Thymus (tissue), 11 donors: Measurements from ENCODE around the gene ETFB. TPM values are rescaled to one million over a fixed set of nuclear protein-coding genes. Genes with fewer than 3 reads are reported as not detected.
A peak's percentile ranks its signal among the peaks of the same experiment; 100 is the strongest.
"Not testable (repeated sequence)": the region's sequence is repeated elsewhere in the genome, so short reads cannot be mapped to it uniquely, and the experiment has no call there.

ENCODE experiments used
- DNase-seq, 9 donors: peaks; one replicate each; pipeline ENCODE4 v3.0.0-alpha.2; 2013; ENCODE audit warnings: low spot score in 9 of 9, low read depth in 6 of 9, missing footprints in 1 of 9
- H3K27ac ChIP-seq, 2 donors: one replicate each; pipeline ENCODE4 v1.5.1; 2013; ENCODE audit warnings: control low read depth in 1 of 2, low read depth in 1 of 2, low read length in 1 of 2, mild to moderate bottlenecking in 1 of 2, moderate library complexity in 1 of 2
- H3K27me3 ChIP-seq, 2 donors: one replicate each; pipeline ENCODE4 v1.5.1; 2013; ENCODE audit warnings: low read length in 1 of 2; ENCODE audit not compliant: control insufficient read depth in 2 of 2, insufficient read depth in 1 of 2
- H3K36me3 ChIP-seq, 2 donors: one replicate each; pipeline ENCODE4 v1.5.1; 2013; ENCODE audit warnings: low read length in 1 of 2, mild to moderate bottlenecking in 1 of 2, moderate library complexity in 1 of 2; ENCODE audit not compliant: control insufficient read depth in 2 of 2, insufficient read depth in 2 of 2
- H3K4me1 ChIP-seq, 2 donors: one replicate each; pipeline ENCODE4 v1.5.1; 2013; ENCODE audit warnings: low read length in 2 of 2; ENCODE audit not compliant: control insufficient read depth in 2 of 2, insufficient read depth in 2 of 2
- H3K4me3 ChIP-seq, 2 donors: one replicate each; pipeline ENCODE4 v1.5.1; 2013; ENCODE audit warnings: low read length in 2 of 2, control low read depth in 1 of 2, mild to moderate bottlenecking in 1 of 2
- H3K9me3 ChIP-seq, 2 donors: one replicate each; pipeline ENCODE4 v1.5.1; 2013; ENCODE audit warnings: low read length in 1 of 2, mild to moderate bottlenecking in 1 of 2; ENCODE audit not compliant: control insufficient read depth in 2 of 2, insufficient read depth in 1 of 2
- WGBS: extraction: QIAGEN DNeasy Blood & Tissue Kit; methylation state at CpG from one replicate; pipeline ENCODE4 v1.1.7; 2013; 5-methylcytosine and 5-hydroxymethylcytosine counted together
- polyA plus RNA-seq: library from polyadenylated mRNA; stranded (reverse); fragments of 200-250 nt; gene quantifications from one replicate; pipeline ENCODE4 v1.2.3, GENCODE V29; 2013
- total RNA-seq: library from RNA; stranded (reverse); fragments of 120-200 nt; gene quantifications from one replicate; pipeline ENCODE4 v1.2.4, GENCODE V29; 2013
- donor health status: healthy.

Gene ETFB
- total and polyA plus RNA-seq, 2 donors: 89.2 to 121 TPM

DNA sequence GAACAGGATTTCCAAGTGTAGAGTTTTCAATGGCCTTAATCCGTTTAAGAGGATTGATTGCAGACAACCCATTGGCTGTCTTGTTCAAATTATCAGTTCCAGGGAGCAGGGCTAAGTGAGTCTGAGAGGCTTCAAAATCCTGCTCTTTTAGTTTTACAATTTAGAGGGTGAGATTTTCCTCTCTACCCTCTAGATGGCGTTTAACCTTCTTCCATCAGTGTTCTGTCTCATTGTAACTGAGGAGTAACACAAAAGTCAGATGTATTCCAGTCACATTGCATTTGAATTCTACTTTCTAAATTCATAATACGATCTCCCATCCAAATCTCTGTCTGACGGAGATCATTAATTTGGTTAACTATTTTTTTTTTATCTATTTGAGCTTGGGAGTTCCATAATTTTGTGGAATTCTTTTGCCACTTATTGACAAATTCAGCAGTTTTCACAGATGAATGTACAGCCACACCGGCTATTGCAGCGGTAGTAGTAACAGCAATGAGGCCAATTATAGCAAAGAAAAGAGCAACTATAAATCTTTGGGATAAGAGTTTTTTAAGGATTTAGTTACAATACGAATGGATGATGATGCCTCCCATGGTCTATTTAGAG, 32.0 kb upstream of the ETFB start:
- H3K27me3 ChIP-seq: no peaks in the 10 kb centered on the region
- peak in 1 of 9 donors; percentile 53 for DNase-seq
- peaks cover 3 to 32% of the 10 kb centered on the region in 2 donors for H3K4me1 ChIP-seq
- peaks cover 3 to 8% of the 10 kb centered on the region in 2 donors for H3K9me3 ChIP-seq
- H3K27ac ChIP-seq: no peak overlapping the region
- WGBS: 53% methylated on average over 7 of the region's 7 CpGs
- H3K36me3 ChIP-seq: no peaks in the 10 kb centered on the region
- no peak overlapping the region for H3K4me3 ChIP-seq

DNA sequence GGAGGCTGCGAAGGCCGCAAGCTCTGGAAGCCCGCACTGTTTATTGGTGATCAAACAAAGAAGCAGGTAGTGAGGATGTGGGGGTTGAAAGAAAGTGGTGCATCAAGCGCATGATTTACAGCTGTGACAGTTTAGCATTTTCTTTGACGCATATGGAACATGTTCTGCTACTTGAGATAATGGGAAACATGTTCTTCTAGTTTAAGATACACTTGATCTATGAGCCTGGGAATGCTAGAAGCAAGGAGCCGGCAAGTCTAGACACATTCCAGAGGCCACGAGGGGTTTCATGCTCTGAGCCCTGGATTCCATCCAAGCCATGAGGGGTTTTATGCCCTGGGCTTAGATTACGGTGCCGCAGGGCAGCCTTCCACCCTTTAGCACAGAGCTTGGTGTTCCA, 31.3 kb upstream of the ETFB start:
- not testable (repeated sequence) for H3K9me3 ChIP-seq, DNase-seq, H3K4me3 ChIP-seq, H3K36me3 ChIP-seq, H3K27me3 ChIP-seq, H3K27ac ChIP-seq
- peaks cover 3 to 32% of the 10 kb centered on the region in 2 donors for H3K4me1 ChIP-seq
- WGBS: 88% methylated on average over 9 of the region's 9 CpGs

DNA sequence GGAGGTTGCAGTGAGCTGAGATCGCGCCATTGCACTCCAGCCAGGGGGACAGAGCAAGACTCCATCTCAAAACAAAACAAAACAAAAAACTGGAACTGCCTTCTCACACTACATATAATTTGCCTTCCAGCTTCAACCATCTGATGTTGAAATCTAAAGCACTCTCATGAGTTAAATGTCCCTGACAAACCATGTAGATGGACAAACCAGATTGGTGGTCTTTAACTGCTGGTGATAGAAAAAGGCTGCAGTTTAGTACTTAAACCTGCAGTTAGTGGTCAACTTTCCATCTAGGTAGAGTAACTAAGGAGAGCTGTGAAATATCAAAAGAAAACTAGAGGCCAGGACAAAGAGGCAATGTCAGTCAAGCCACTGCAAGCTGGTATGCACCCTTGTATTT, 30.0 kb upstream of the ETFB start:
- H3K4me1 ChIP-seq: peaks cover 3 to 32% of the 10 kb centered on the region in 2 donors
- WGBS: 100% methylated on average over 2 of the region's 2 CpGs
- no peak overlapping the region for H3K4me3 ChIP-seq
- no peaks in the 10 kb centered on the region for H3K36me3 ChIP-seq
- DNase-seq: no peak
- no peaks in the 10 kb centered on the region for H3K27me3 ChIP-seq
- H3K9me3 ChIP-seq: no peaks in the 10 kb centered on the region
- H3K27ac ChIP-seq: no peak overlapping the region

DNA sequence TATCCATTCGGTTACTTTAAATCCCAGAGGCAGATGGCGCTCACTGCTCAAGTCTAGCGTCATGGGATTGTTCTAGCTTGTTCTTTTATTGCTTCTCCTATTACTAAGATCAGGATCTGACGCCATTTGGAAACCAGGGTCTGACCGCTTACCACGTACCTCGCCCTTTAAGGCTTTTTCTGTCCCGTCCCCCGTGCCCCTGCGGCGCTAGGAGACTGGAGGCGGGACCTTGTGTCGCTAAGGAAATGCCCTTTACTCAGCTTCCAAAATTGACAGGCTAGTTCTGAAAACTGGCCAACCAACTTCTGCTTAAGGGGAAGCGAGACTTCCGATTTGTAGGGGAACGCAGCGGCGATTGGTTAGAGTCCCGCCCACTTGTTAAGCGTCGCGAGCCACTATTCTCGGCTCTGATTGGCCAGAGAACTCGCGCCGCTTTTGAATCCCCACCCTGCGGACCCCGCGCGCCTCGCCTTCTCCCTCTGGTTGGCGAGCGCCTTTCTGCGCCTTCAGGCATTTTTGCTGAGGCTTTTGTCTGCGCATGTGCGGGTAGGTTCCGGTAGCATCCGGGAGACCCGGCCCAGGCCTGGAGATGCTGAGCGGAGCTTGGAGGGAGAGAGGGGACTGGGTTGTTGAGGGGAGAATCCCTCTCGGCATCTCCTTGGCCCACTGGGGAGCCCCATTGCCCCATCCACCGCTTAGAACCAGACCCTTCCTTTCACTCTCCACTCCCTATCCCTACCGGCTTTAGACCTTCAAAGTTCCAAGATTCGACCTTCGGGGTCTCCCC, 28.1 kb upstream of the ETFB start:
- H3K36me3 ChIP-seq: no peaks in the 10 kb centered on the region
- H3K4me1 ChIP-seq: peaks cover 7 to 36% of the 10 kb centered on the region in 2 donors
- 3% methylated on average over 45 of the region's 45 CpGs for WGBS

DNA sequence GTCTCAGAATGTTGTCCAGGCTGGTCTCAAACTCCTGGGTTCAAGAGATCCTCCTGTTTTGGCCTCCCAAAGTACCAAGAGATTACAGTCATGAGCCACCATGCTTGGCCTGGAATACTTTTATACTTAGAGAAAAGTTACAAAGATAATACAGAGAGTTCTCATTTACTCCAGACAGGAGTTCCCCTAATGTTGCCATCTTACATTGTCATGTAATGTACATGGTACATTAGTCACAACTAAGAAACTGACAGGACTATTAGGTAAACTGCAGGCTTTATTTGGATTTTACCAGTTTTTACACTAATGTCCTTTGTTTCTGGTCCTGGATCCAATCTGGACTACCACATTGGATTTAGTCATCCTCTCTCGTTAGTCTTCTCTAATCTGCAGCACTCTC, 26.5 kb upstream of the ETFB start:
- Histone ChIP-seq H3K4me3 (no peak overlapping the region), H3K4me1 (peaks cover 7 to 36% of the 10 kb centered on the region in 2 donors), H3K27me3 (no peaks in the 10 kb centered on the region), H3K9me3 (no peaks in the 10 kb centered on the region), H3K36me3 (no peaks in the 10 kb centered on the region), H3K27ac (no peak overlapping the region)
- WGBS: 98% methylated on average over 1 of the region's 1 CpG
- no peak for DNase-seq

More for the DNA sequence above, 28.1 kb upstream of the ETFB start:
- Histone ChIP-seq H3K27me3 (no peaks in the 10 kb centered on the region), H3K27ac (peak overlapping the region; percentile 78 to 86), H3K4me3 (peak overlapping the region; percentile 54 to 55), H3K9me3 (no peaks in the 10 kb centered on the region)
- peak; percentile 81 to 98 (median 94) for DNase-seq

DNA sequence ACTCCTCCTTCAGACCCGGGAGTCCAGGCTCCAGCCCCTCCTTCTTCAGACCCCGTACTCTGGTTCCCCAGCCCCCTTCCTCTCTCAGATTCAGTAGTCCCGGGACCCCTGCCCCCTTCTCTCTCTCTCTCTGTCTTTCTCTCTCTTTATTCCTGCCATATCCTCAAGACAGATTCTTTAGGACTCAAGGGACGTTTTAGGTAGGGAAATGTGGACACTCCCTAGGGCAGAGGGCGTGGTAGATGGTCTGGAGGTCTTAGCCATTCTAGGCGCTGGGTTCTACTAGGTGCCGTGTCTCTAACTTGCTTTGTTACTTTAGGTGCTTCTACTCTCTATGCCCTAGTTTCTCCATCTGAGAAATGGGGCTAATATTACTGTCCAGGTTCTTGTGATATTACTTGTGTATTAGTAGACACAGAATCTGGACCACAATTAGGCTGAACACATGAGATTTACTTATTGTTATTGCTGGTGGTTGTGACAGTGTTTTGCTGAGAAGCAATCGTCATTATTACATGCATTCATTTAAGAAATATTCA, 25.0 kb upstream of the ETFB start:
- H3K9me3 ChIP-seq: no peaks in the 10 kb centered on the region
- H3K27ac ChIP-seq: peak overlapping the region in 1 of 2 donors; percentile 32
- peaks cover 7 to 36% of the 10 kb centered on the region in 2 donors for H3K4me1 ChIP-seq
- H3K4me3 ChIP-seq: peak overlapping the region in 1 of 2 donors; percentile 29
- H3K36me3 ChIP-seq: no peaks in the 10 kb centered on the region
- WGBS: 72% methylated on average over 8 of the region's 8 CpGs
- DNase-seq: no peak
- H3K27me3 ChIP-seq: no peaks in the 10 kb centered on the region

DNA sequence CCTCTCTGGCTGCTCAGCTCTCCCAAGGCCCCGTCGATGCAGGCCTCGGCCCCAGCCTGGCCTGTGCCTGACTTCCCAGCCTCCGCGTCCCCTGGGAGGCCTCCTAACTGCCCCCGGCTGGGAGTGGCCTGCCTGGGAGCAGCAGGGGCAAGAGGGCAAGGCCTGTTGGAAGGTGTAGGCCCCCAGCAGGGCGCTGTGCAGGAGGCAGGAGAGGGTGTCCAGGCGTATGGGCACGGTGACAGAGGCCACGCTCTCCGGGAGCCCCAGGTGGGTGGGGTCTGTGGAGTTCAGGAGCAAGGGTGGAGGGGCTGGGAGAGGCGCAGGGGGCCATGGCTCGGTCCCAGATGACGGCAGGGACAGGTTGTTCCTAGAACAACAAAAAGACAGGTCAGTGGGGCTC, 23.0 kb upstream of the ETFB start:
- Histone ChIP-seq H3K9me3 (no peaks in the 10 kb centered on the region), H3K4me1 (peaks cover 7 to 24% of the 10 kb centered on the region in 2 donors), H3K4me3 (no peak overlapping the region), H3K27ac (no peak overlapping the region), H3K27me3 (no peaks in the 10 kb centered on the region), H3K36me3 (no peaks in the 10 kb centered on the region)
- DNase-seq: no peak
- 97% methylated on average over 14 of the region's 14 CpGs for WGBS

DNA sequence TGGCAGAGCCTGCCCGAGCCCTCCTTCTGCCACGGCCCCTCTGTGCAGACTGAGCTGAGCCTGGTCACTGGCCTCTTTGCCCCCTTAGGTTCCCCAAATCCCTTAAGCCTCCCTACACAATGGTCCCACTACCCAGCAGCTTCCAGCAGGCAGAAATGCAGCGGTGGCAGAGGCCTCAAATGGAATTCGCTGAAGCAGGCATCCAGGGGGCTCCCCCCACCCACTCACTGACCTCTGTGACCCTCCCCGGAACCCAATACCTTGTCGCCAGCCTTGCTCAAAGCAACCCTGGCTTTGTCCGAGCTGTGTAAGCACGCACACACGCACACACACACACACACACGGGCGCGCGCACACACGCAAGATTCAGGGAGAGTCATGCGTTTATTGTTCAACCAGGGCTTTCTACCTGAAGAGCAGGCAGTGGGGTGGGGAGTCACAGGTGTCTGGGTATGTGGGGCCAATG, 21.8 kb upstream of the ETFB start, which contains the start of gene LIM2:
Gene LIM2 (minus strand): TSS at position 51 of the 466 bp plus-strand sequence. CDS start 531 bp downstream, outside the sequence.
- Histone ChIP-seq H3K4me3 (no peak within 1 kb of the TSS), H3K27ac (no peak within 1 kb of the TSS), H3K36me3 (no peaks in the 10 kb centered on the region), H3K4me1 (peaks cover 4 to 18% of the 10 kb centered on the region in 2 donors), H3K9me3 (no peaks in the 10 kb centered on the region), H3K27me3 (no peaks in the 10 kb centered on the region)
- 92% methylated on average over 15 of the region's 15 CpGs for WGBS
- DNase-seq: no peak
